ENCODE results near the gene ZNF428.

The ZNF428 gene

GRCh38 chr19:43598445-43599240 is 20.8 kb downstream of the ZNF428 start:
- no peak overlapping the region for H3K9ac ChIP-seq (ENCODE audit: low read length)

GRCh38 chr19:43597876-43598275 is 21.6 kb downstream of the ZNF428 start:
- Histone ChIP-seq H3K4me3 (ENCODE audit: low read depth, low read length) (peak overlapping the region; percentile 93; the same call in 1 of the 2 replicates), H3K27me3 (ENCODE audit: control insufficient read depth, insufficient read depth, low read length) (no peaks in the 10 kb centered on the region), H3K36me3 (ENCODE audit: control insufficient read depth, insufficient read depth, low read length) (peaks cover 29% of the 10 kb centered on the region), H3K4me1 (ENCODE audit: control insufficient read depth, insufficient read depth, low read length) (peaks cover 5% of the 10 kb centered on the region; the same call in 1 of the 2 replicates), H3K27ac (ENCODE audit: low read depth, low read length) (no peak overlapping the region), H3K9ac (ENCODE audit: low read length) (peak overlapping the region; percentile 29), H3K9me3 (ENCODE audit: control insufficient read depth, insufficient read depth, low read depth, low read length) (no peaks in the 10 kb centered on the region)

More at GRCh38 chr19:43598445-43599240, 20.8 kb downstream of the ZNF428 start:
- H3K9me3 ChIP-seq (ENCODE audit: control insufficient read depth, insufficient read depth, low read depth, low read length) = no peaks in the 10 kb centered on the region
- H3K4me3 ChIP-seq (ENCODE audit: low read depth, low read length) = no peak overlapping the region
- H3K27me3 ChIP-seq (ENCODE audit: control insufficient read depth, insufficient read depth, low read length) = no peaks in the 10 kb centered on the region
- H3K27ac ChIP-seq (ENCODE audit: low read depth, low read length) = no peak overlapping the region
- H3K4me1 ChIP-seq (ENCODE audit: control insufficient read depth, insufficient read depth, low read length) = peaks cover 5% of the 10 kb centered on the region; the same call in 1 of the 2 replicates
- H3K36me3 ChIP-seq (ENCODE audit: control insufficient read depth, insufficient read depth, low read length) = peaks cover 23% of the 10 kb centered on the region

GRCh38 chr19:43596842-43597461 is 22.5 kb downstream of the ZNF428 start:
- Histone ChIP-seq H3K36me3 (ENCODE audit: control insufficient read depth, insufficient read depth, low read length) (peaks cover 32% of the 10 kb centered on the region), H3K4me3 (ENCODE audit: low read depth, low read length) (peak overlapping the region; percentile 93), H3K27ac (ENCODE audit: low read depth, low read length) (peak overlapping the region; percentile 98), H3K4me1 (ENCODE audit: control insufficient read depth, insufficient read depth, low read length) (peaks cover 5% of the 10 kb centered on the region; the same call in 1 of the 2 replicates), H3K27me3 (ENCODE audit: control insufficient read depth, insufficient read depth, low read length) (no peaks in the 10 kb centered on the region), H3K9me3 (ENCODE audit: control insufficient read depth, insufficient read depth, low read depth, low read length) (no peaks in the 10 kb centered on the region), H3K9ac (ENCODE audit: low read length) (peak overlapping the region; percentile 98)

- H3K36me3 ChIP-seq (ENCODE audit: control insufficient read depth, insufficient read depth, low read length) = peaks cover 37% of the 10 kb centered on the region
Observed at GRCh38 chr19:43595999-43596841, 23.2 kb downstream of the ZNF428 start, which contains the start of the genes IRGQ and ZNF576. Gene IRGQ (minus strand): TSS chr19:43596134. CDS start chr19:43595338, 796 bp downstream. Gene ZNF576 (plus strand): TSS chr19:43596595. CDS start chr19:43597109, 514 bp downstream.

GRCh38 chr19:43595605-43595998 is 23.8 kb downstream of the ZNF428 start:
- Histone ChIP-seq H3K9ac (ENCODE audit: low read length) (peak overlapping the region; percentile 86), H3K4me1 (ENCODE audit: control insufficient read depth, insufficient read depth, low read length) (peaks cover 5% of the 10 kb centered on the region; the same call in 1 of the 2 replicates), H3K4me3 (ENCODE audit: low read depth, low read length) (peak overlapping the region; percentile 86), H3K27me3 (ENCODE audit: control insufficient read depth, insufficient read depth, low read length) (no peaks in the 10 kb centered on the region), H3K36me3 (ENCODE audit: control insufficient read depth, insufficient read depth, low read length) (peaks cover 42% of the 10 kb centered on the region), H3K9me3 (ENCODE audit: control insufficient read depth, insufficient read depth, low read depth, low read length) (no peaks in the 10 kb centered on the region), H3K27ac (ENCODE audit: low read depth, low read length) (peak overlapping the region; percentile 82; the same call in 1 of the 2 replicates)

More at GRCh38 chr19:43595999-43596841, 23.2 kb downstream of the ZNF428 start, which contains the start of the genes IRGQ and ZNF576:
- Histone ChIP-seq H3K27ac (ENCODE audit: low read depth, low read length) (peak within 1 kb of the TSS; percentile 98), H3K9ac (ENCODE audit: low read length) (peak within 1 kb of the TSS; percentile 98), H3K9me3 (ENCODE audit: control insufficient read depth, insufficient read depth, low read depth, low read length) (no peaks in the 10 kb centered on the region), H3K27me3 (ENCODE audit: control insufficient read depth, insufficient read depth, low read length) (no peaks in the 10 kb centered on the region), H3K4me3 (ENCODE audit: low read depth, low read length) (peak within 1 kb of the TSS; percentile 93), H3K4me1 (ENCODE audit: control insufficient read depth, insufficient read depth, low read length) (peaks cover 5% of the 10 kb centered on the region; the same call in 1 of the 2 replicates)

GRCh38 chr19:43594710-43595604 is 24.5 kb downstream of the ZNF428 start:
- Histone ChIP-seq H3K36me3 (ENCODE audit: control insufficient read depth, insufficient read depth, low read length) (peaks cover 45% of the 10 kb centered on the region), H3K9me3 (ENCODE audit: control insufficient read depth, insufficient read depth, low read depth, low read length) (no peaks in the 10 kb centered on the region), H3K4me1 (ENCODE audit: control insufficient read depth, insufficient read depth, low read length) (peaks cover 5% of the 10 kb centered on the region; the same call in 1 of the 2 replicates), H3K4me3 (ENCODE audit: low read depth, low read length) (peak overlapping the region; percentile 86), H3K27me3 (ENCODE audit: control insufficient read depth, insufficient read depth, low read length) (no peaks in the 10 kb centered on the region), H3K27ac (ENCODE audit: low read depth, low read length) (peak overlapping the region; percentile 82; the same call in 1 of the 2 replicates), H3K9ac (ENCODE audit: low read length) (peak overlapping the region; percentile 86)

- no peak overlapping the region for H3K4me3 ChIP-seq (ENCODE audit: low read depth, low read length)
- peaks cover 41% of the 10 kb centered on the region for H3K36me3 ChIP-seq (ENCODE audit: control insufficient read depth, insufficient read depth, low read length)
- no peaks in the 10 kb centered on the region for H3K9me3 ChIP-seq (ENCODE audit: control insufficient read depth, insufficient read depth, low read depth, low read length)
Observed at GRCh38 chr19:43594081-43594697, 25.2 kb downstream of the ZNF428 start.

GRCh38 chr19:43592800-43593350 is 26.6 kb downstream of the ZNF428 start:
- Histone ChIP-seq H3K9me3 (ENCODE audit: control insufficient read depth, insufficient read depth, low read depth, low read length) (no peaks in the 10 kb centered on the region), H3K36me3 (ENCODE audit: control insufficient read depth, insufficient read depth, low read length) (peaks cover 43% of the 10 kb centered on the region), H3K9ac (ENCODE audit: low read length) (no peak overlapping the region), H3K27ac (ENCODE audit: low read depth, low read length) (no peak overlapping the region), H3K27me3 (ENCODE audit: control insufficient read depth, insufficient read depth, low read length) (no peaks in the 10 kb centered on the region), H3K4me3 (ENCODE audit: low read depth, low read length) (no peak overlapping the region), H3K4me1 (ENCODE audit: control insufficient read depth, insufficient read depth, low read length) (peaks cover 5% of the 10 kb centered on the region; the same call in 1 of the 2 replicates)

More at GRCh38 chr19:43594081-43594697, 25.2 kb downstream of the ZNF428 start:
- Histone ChIP-seq H3K9ac (ENCODE audit: low read length) (no peak overlapping the region), H3K27me3 (ENCODE audit: control insufficient read depth, insufficient read depth, low read length) (no peaks in the 10 kb centered on the region), H3K4me1 (ENCODE audit: control insufficient read depth, insufficient read depth, low read length) (peaks cover 5% of the 10 kb centered on the region; the same call in 1 of the 2 replicates), H3K27ac (ENCODE audit: low read depth, low read length) (no peak overlapping the region)
